HG03064 (cell line): Measurements from ENCODE around the gene HIBADH.
"Not testable (repeated sequence)": the region's sequence is repeated elsewhere in the genome, so short reads cannot be mapped to it uniquely, and the experiment has no call there.

Experiments
- ATAC-seq: cut with Tn5 transposase; IDR thresholded peaks from one replicate; pipeline ENCODE4 v1.9.1; 2021; ENCODE audit warnings: low read depth; ENCODE audit not compliant: unreplicated experiment

The HIBADH gene

GRCh38 chr7:27639851-27640250 is 22.8 kb downstream of the HIBADH start:
- no peak for ATAC-seq

GRCh38 chr7:27639048-27639447 is 23.6 kb downstream of the HIBADH start:
- ATAC-seq, result not testable (repeated sequence)

- no peak for ATAC-seq
Observed at GRCh38 chr7:27636326-27637006, 26.2 kb downstream of the HIBADH start.

GRCh38 chr7:27635728-27636127 is 27.0 kb downstream of the HIBADH start:
- ATAC-seq, result no peak

- ATAC-seq, result no peak
Observed at GRCh38 chr7:27634671-27635493, 27.8 kb downstream of the HIBADH start.

GRCh38 chr7:27633062-27633461 is 29.6 kb downstream of the HIBADH start:
- ATAC-seq, result no peak

- ATAC-seq, result no peak
Observed at GRCh38 chr7:27631391-27631790, 31.3 kb downstream of the HIBADH start.

GRCh38 chr7:27627146-27627545 is 35.5 kb downstream of the HIBADH start:
- no peak for ATAC-seq

- ATAC-seq, result no peak
Observed at GRCh38 chr7:27619492-27619891, 43.2 kb downstream of the HIBADH start.

GRCh38 chr7:27617651-27618381 is 44.9 kb downstream of the HIBADH start:
- no peak for ATAC-seq

GRCh38 chr7:27616914-27617548 is 45.7 kb downstream of the HIBADH start:
- ATAC-seq, result no peak

- ATAC-seq, result no peak
Observed at GRCh38 chr7:27616186-27616491, 46.5 kb downstream of the HIBADH start.

GRCh38 chr7:27615420-27616185 is 47.1 kb downstream of the HIBADH start:
- ATAC-seq, result no peak

GRCh38 chr7:27614095-27614494 is 48.6 kb downstream of the HIBADH start:
- ATAC-seq, result no peak

- no peak for ATAC-seq
Observed at GRCh38 chr7:27611059-27611458, 51.6 kb downstream of the HIBADH start.

- ATAC-seq, result no peak
Observed at GRCh38 chr7:27608776-27609495, 53.7 kb downstream of the HIBADH start.

- ATAC-seq, result no peak
Observed at GRCh38 chr7:27607210-27607606, 55.5 kb downstream of the HIBADH start.

GRCh38 chr7:27606270-27607209 is 56.1 kb downstream of the HIBADH start:
- no peak for ATAC-seq
